SK-N-SH treated with all-trans-retinoic acid at 6 μM for 48 hours (cell line): ENCODE results near the gene PHOSPHO1.

Experiments used
- ATAC-seq: fragments of 200-7000 bp; cut with Tn5 transposase; 3 replicates; pipeline ENCODE4 v1.9.1; 2020; ENCODE audit warnings: mild to moderate bottlenecking, moderate library complexity
- ARNTL ChIP-seq: fragments of 450-650 bp; formaldehyde crosslinking; IDR thresholded peaks from 2 replicates; pipeline ENCODE4 v1.5.0; 2020; ENCODE audit warnings: low read depth, mild to moderate bottlenecking, moderate library complexity, borderline replicate concordance
- BACH2 ChIP-seq: fragments of 250-450 bp; sonication (Bioruptor Pico); IDR thresholded peaks from 2 replicates; pipeline ENCODE4 v1.9.0; 2021; ENCODE audit warnings: mild to moderate bottlenecking, borderline replicate concordance
- CSDC2 ChIP-seq: fragments of 250-450 bp; sonication (Bioruptor Pico); IDR thresholded peaks from 2 replicates; pipeline ENCODE4 v1.5.0; 2020; ENCODE audit warnings: mild to moderate bottlenecking, moderate library complexity
- ESRRG ChIP-seq: fragments of 250-450 bp; sonication (Bioruptor Pico); IDR thresholded peaks from 2 replicates; pipeline ENCODE4 v1.6.1; 2021; ENCODE audit warnings: mild to moderate bottlenecking
- GLIS3 ChIP-seq: fragments of 250-450 bp; sonication (Bioruptor Pico); IDR thresholded peaks from 2 replicates; pipeline ENCODE4 v1.5.0; 2020; ENCODE audit warnings: mild to moderate bottlenecking, moderate library complexity
- ISL1 ChIP-seq: fragments of 250-450 bp; sonication (Bioruptor Pico); IDR thresholded peaks from 2 replicates; pipeline ENCODE4 v2.1.2; 2022; ENCODE audit warnings: mild to moderate bottlenecking, moderate library complexity
- PPARA ChIP-seq: fragments of 250-450 bp; sonication (Bioruptor Pico); IDR thresholded peaks from 2 replicates; pipeline ENCODE4 v1.5.0; 2020; ENCODE audit warnings: mild to moderate bottlenecking, borderline replicate concordance
- SNAI2 ChIP-seq: fragments of 250-450 bp; sonication (Bioruptor Pico); IDR thresholded peaks from 2 replicates; pipeline ENCODE4 v1.5.0; 2020; ENCODE audit warnings: mild to moderate bottlenecking, moderate library complexity
- TCF4 ChIP-seq: fragments of 250-450 bp; sonication (Bioruptor Pico); IDR thresholded peaks from 2 replicates; pipeline ENCODE4 v1.8.0; 2021; ENCODE audit warnings: mild to moderate bottlenecking, moderate library complexity, borderline replicate concordance
- TOX ChIP-seq: fragments of 250-450 bp; sonication (Bioruptor Pico); IDR thresholded peaks from 2 replicates; pipeline ENCODE4 v1.8.0; 2021; ENCODE audit warnings: mild to moderate bottlenecking, moderate library complexity, borderline replicate concordance
- ZC3H10 ChIP-seq: fragments of 250-450 bp; sonication (Bioruptor Pico); IDR thresholded peaks from 2 replicates; pipeline ENCODE4 v1.5.1; 2021; ENCODE audit warnings: mild to moderate bottlenecking, moderate library complexity
- ZFP3 ChIP-seq: fragments of 250-450 bp; sonication (Bioruptor Pico); IDR thresholded peaks from 2 replicates; pipeline ENCODE4 v1.5.0; 2020; ENCODE audit warnings: mild to moderate bottlenecking, moderate library complexity
- ZFP30 ChIP-seq: fragments of 450-650 bp; formaldehyde crosslinking; IDR thresholded peaks from 2 replicates; pipeline ENCODE4 v1.5.0; 2022; ENCODE audit warnings: mild to moderate bottlenecking, moderate library complexity
- ZNF565 ChIP-seq: fragments of 450-650 bp; formaldehyde crosslinking; conservative IDR thresholded peaks from 2 replicates; pipeline ENCODE4 v1.5.0; 2020; ENCODE audit warnings: low read depth, mild to moderate bottlenecking, moderate library complexity
- ZNF70 ChIP-seq: fragments of 450-650 bp; formaldehyde crosslinking; IDR thresholded peaks from 2 replicates; pipeline ENCODE4 v1.5.0; 2020; ENCODE audit warnings: mild to moderate bottlenecking, moderate library complexity
- ZNF8 ChIP-seq: fragments of 450-650 bp; formaldehyde crosslinking; IDR thresholded peaks from 2 replicates; pipeline ENCODE4 v1.5.0; 2020; ENCODE audit warnings: mild to moderate bottlenecking, moderate library complexity
- TF ChIP-seq, protein P1 (sequence below): fragments of 250-450 bp; sonication (Bioruptor Pico); IDR thresholded peaks from 2 replicates; pipeline ENCODE4 v1.5.0; 2020; ENCODE audit warnings: mild to moderate bottlenecking, moderate library complexity
- TF ChIP-seq, protein P2 (sequence below): fragments of 250-450 bp; sonication (Bioruptor Pico); IDR thresholded peaks from 2 replicates; pipeline ENCODE4 v1.5.1; 2021; ENCODE audit warnings: mild to moderate bottlenecking, moderate library complexity
- TF ChIP-seq, protein P3 (sequence below): fragments of 250-450 bp; sonication (Bioruptor Pico); IDR thresholded peaks from 2 replicates; pipeline ENCODE4 v1.8.0; 2020; ENCODE audit warnings: mild to moderate bottlenecking, moderate library complexity, borderline replicate concordance
- TF ChIP-seq, protein P4 (sequence below): fragments of 250-450 bp; sonication (Bioruptor Pico); IDR thresholded peaks from 2 replicates; pipeline ENCODE4 v1.5.1; 2020; ENCODE audit warnings: low read depth, mild to moderate bottlenecking, moderate library complexity
- TF ChIP-seq, protein P5 (sequence below): fragments of 250-450 bp; sonication (Bioruptor Pico); IDR thresholded peaks from 2 replicates; pipeline ENCODE4 v1.8.0; 2021; ENCODE audit warnings: low read depth, mild to moderate bottlenecking, moderate library complexity, borderline replicate concordance

PHOSPHO1 gene

DNA sequence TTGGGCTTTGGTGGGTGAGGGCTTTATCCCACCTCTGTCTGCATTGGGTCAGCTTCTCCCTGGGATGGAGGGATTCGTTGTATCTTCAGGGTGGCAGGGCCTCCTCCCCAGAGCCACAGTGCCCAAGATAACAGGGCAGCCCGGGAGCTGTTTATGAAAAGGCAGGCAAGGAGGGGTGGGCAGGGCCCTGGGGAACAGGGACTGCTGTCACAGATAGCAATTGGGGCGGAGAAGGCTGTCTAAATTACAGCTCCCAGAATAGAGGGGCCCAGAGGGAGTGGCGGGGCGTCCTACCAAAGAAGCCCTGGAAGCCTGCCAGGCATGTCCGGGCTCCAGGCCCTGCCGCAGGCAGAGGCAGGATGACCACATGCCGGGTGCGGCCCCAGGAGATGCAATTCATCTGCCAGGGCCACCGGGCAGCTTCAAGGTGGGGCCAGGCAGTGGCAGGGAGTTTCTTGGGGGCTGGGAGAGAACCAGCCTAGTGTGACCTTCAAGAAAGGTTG lies 18.8 kb upstream of the PHOSPHO1 start:
- TF ChIP-seq ESRRG (no peak), TOX (CRISPR knock-in tag) (no peak), ARNTL (CRISPR knock-in tag) (no peak), PPARA (CRISPR knock-in tag) (no peak), ZC3H10 (no peak), ZNF70 (CRISPR knock-in tag) (no peak), TCF4 (CRISPR knock-in tag) (no peak), SNAI2 (CRISPR knock-in tag) (no peak), ZNF565 (CRISPR knock-in tag) (no peak), CSDC2 (CRISPR knock-in tag) (no peak), ZNF8 (CRISPR knock-in tag) (no peak), ZFP30 (CRISPR knock-in tag) (no peak), BACH2 (no peak), ISL1 (CRISPR knock-in tag) (no peak), ZFP3 (no peak), GLIS3 (CRISPR knock-in tag) (no peak)
- TF ChIP-seq, protein P1, sequence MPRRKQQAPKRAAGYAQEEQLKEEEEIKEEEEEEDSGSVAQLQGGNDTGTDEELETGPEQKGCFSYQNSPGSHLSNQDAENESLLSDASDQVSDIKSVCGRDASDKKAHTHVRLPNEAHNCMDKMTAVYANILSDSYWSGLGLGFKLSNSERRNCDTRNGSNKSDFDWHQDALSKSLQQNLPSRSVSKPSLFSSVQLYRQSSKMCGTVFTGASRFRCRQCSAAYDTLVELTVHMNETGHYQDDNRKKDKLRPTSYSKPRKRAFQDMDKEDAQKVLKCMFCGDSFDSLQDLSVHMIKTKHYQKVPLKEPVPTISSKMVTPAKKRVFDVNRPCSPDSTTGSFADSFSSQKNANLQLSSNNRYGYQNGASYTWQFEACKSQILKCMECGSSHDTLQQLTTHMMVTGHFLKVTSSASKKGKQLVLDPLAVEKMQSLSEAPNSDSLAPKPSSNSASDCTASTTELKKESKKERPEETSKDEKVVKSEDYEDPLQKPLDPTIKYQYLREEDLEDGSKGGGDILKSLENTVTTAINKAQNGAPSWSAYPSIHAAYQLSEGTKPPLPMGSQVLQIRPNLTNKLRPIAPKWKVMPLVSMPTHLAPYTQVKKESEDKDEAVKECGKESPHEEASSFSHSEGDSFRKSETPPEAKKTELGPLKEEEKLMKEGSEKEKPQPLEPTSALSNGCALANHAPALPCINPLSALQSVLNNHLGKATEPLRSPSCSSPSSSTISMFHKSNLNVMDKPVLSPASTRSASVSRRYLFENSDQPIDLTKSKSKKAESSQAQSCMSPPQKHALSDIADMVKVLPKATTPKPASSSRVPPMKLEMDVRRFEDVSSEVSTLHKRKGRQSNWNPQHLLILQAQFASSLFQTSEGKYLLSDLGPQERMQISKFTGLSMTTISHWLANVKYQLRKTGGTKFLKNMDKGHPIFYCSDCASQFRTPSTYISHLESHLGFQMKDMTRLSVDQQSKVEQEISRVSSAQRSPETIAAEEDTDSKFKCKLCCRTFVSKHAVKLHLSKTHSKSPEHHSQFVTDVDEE = no peak
- TF ChIP-seq, protein P2, sequence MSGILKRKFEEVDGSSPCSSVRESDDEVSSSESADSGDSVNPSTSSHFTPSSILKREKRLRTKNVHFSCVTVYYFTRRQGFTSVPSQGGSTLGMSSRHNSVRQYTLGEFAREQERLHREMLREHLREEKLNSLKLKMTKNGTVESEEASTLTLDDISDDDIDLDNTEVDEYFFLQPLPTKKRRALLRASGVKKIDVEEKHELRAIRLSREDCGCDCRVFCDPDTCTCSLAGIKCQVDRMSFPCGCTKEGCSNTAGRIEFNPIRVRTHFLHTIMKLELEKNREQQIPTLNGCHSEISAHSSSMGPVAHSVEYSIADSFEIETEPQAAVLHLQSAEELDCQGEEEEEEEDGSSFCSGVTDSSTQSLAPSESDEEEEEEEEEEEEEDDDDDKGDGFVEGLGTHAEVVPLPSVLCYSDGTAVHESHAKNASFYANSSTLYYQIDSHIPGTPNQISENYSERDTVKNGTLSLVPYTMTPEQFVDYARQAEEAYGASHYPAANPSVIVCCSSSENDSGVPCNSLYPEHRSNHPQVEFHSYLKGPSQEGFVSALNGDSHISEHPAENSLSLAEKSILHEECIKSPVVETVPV = no peak
- TF ChIP-seq, protein P3, sequence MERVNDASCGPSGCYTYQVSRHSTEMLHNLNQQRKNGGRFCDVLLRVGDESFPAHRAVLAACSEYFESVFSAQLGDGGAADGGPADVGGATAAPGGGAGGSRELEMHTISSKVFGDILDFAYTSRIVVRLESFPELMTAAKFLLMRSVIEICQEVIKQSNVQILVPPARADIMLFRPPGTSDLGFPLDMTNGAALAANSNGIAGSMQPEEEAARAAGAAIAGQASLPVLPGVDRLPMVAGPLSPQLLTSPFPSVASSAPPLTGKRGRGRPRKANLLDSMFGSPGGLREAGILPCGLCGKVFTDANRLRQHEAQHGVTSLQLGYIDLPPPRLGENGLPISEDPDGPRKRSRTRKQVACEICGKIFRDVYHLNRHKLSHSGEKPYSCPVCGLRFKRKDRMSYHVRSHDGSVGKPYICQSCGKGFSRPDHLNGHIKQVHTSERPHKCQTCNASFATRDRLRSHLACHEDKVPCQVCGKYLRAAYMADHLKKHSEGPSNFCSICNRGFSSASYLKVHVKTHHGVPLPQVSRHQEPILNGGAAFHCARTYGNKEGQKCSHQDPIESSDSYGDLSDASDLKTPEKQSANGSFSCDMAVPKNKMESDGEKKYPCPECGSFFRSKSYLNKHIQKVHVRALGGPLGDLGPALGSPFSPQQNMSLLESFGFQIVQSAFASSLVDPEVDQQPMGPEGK (CRISPR knock-in tag) = no peak
- ATAC-seq = peak; percentile 52

DNA sequence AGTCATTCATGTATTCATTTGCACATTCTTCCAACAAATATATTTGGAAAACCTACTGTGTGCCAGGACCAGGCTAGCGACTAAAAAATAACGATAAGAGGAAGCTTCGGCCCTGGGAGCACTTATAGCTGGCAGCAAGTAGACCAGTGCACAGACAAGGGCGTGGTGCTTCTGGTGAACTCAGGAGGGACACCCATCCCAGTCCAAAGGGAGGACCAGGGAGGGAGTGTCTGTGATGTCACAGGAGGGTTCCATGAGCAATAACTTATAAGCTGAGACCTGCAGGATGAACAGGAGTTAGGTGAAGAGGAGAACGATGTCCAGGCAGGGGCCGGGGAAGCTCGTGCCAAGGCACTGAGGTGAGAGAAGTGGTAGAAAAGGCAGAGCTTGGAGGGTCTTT lies 17.4 kb upstream of the PHOSPHO1 start:
- no peak for ATAC-seq
- no peak for TF ChIP-seq ZFP3
- TF ChIP-seq, protein P4, sequence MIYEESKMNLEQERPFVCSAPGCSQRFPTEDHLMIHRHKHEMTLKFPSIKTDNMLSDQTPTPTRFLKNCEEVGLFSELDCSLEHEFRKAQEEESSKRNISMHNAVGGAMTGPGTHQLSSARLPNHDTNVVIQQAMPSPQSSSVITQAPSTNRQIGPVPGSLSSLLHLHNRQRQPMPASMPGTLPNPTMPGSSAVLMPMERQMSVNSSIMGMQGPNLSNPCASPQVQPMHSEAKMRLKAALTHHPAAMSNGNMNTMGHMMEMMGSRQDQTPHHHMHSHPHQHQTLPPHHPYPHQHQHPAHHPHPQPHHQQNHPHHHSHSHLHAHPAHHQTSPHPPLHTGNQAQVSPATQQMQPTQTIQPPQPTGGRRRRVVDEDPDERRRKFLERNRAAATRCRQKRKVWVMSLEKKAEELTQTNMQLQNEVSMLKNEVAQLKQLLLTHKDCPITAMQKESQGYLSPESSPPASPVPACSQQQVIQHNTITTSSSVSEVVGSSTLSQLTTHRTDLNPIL = no peak
- TF ChIP-seq CSDC2 (CRISPR knock-in tag) = no peak
- TF ChIP-seq ZFP30 (CRISPR knock-in tag) = no peak
- TF ChIP-seq ZNF565 (CRISPR knock-in tag) = no peak
- no peak for TF ChIP-seq GLIS3 (CRISPR knock-in tag)
- no peak for TF ChIP-seq SNAI2 (CRISPR knock-in tag)
- TF ChIP-seq ARNTL (CRISPR knock-in tag) = no peak
- TF ChIP-seq, protein P5, sequence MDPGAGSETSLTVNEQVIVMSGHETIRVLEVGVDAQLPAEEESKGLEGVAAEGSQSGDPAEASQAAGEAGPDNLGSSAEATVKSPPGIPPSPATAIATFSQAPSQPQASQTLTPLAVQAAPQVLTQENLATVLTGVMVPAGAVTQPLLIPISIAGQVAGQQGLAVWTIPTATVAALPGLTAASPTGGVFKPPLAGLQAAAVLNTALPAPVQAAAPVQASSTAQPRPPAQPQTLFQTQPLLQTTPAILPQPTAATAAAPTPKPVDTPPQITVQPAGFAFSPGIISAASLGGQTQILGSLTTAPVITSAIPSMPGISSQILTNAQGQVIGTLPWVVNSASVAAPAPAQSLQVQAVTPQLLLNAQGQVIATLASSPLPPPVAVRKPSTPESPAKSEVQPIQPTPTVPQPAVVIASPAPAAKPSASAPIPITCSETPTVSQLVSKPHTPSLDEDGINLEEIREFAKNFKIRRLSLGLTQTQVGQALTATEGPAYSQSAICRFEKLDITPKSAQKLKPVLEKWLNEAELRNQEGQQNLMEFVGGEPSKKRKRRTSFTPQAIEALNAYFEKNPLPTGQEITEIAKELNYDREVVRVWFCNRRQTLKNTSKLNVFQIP (CRISPR knock-in tag) = no peak
- TF ChIP-seq ESRRG = no peak
- TF ChIP-seq TCF4 (CRISPR knock-in tag) = no peak
- no peak for TF ChIP-seq ZNF8 (CRISPR knock-in tag)
- no peak for TF ChIP-seq PPARA (CRISPR knock-in tag)
- TF ChIP-seq ISL1 (CRISPR knock-in tag) = no peak
- TF ChIP-seq, protein P1 = no peak
- no peak for TF ChIP-seq TOX (CRISPR knock-in tag)
- TF ChIP-seq, protein P2 = no peak
